HepG2 (cell line): ENCODE data around the gene SGCE.

Experiments used
- KDM1A ChIP-seq: IDR thresholded peaks from 2 replicates; pipeline ENCODE4 v1.6.1; 2016; ENCODE audit warnings: missing compliant biosample characterization
- PCBP2 ChIP-seq: fragments of 200-400 bp; formaldehyde crosslinking; optimal IDR thresholded peaks from 2 replicates; pipeline ENCODE3; 2018; ENCODE audit warnings: low read length, low read depth; ENCODE audit not compliant: poor library complexity, severe bottlenecking
- ZNF557 ChIP-seq: sonication (generic); formaldehyde crosslinking; IDR thresholded peaks from 2 replicates; pipeline ENCODE4 v1.4.0; 2020; ENCODE audit warnings: missing genetic modification reagents
- TF ChIP-seq, protein P1 (sequence below): sonication (generic); formaldehyde crosslinking; IDR thresholded peaks from 2 replicates; pipeline ENCODE4 v1.8.0; 2022; ENCODE audit warnings: missing genetic modification reagents, low read depth, mild to moderate bottlenecking, borderline replicate concordance

DNA sequence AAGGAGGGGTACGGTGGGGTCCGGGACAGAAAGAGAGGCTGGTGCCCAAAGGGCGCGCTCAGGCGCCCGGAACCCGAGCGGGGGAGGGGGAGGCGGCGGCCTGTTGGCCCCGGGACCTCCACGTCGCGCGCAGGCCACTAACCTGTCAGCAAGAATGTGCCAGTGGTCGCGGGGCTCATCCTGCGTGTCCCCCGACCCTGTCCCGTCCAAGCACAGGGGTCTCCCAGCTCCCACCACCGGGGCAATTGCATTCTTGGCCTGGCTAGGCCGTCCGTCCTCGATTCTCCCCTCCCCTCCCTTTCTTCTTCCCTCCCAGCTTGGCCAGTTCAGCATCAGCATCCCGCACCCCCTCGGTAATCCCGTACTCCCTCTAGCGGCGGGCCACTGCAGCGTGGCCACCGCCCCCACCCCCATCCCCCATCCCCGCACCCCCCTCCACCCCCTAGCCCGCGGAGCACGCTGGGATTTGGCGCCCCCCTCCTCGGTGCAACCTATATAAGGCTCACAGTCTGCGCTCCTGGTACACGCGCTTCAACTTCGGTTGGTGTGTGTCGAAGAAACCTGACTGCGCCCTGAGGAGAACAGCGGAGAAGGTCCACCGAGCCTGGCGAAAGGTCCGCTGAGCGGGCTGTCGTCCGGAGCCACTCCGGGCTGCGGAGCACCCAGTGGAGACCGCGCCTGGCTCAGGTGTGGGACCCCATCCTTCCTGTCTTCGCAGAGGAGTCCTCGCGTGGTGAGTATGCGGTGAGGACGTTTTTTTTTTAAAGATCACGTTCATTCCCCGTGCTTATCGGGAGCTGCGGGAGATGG is at the start of gene SGCE:
- no peak for TF ChIP-seq PCBP2
- TF ChIP-seq, protein P1, sequence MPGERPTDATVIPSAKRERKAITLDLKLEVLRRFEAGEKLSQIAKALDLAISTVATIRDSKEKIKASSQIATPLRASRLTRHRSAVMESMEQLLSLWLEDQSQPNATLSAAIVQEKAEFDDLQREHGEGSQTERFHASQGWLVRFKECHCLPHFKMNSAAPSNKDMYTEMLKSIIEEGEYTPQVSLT (CRISPR knock-in tag): no peak; the same call in 1 of the 2 replicates
- TF ChIP-seq KDM1A (CRISPR knock-in tag): no peak
- TF ChIP-seq ZNF557 (CRISPR knock-in tag): no peak
